Limb (tissue), 2 donors: ENCODE measurements around the gene WBP4.

ENCODE experiments used
- DNase-seq, 2 donors: peaks; one replicate each; pipeline ENCODE4 v3.0.0-alpha.2; 2016; ENCODE audit errors: extremely low spot score in 2 of 2

Gene WBP4

GRCh38 chr13:41048640-41049039, 12.7 kb upstream of the WBP4 start:
- no peak for DNase-seq

GRCh38 chr13:41049480-41050440, 11.5 kb upstream of the WBP4 start:
- DNase-seq, result no peak

- DNase-seq, result no peak
Observed at GRCh38 chr13:41052441-41052840, 8.9 kb upstream of the WBP4 start.

- no peak for DNase-seq
Observed at GRCh38 chr13:41053384-41053826, 7.9 kb upstream of the WBP4 start.

GRCh38 chr13:41054212-41054877, 7.0 kb upstream of the WBP4 start:
- DNase-seq, result peak in 1 of 2 donors; percentile 38

- DNase-seq, result no peak
Observed at GRCh38 chr13:41054919-41055619, 6.2 kb upstream of the WBP4 start.

GRCh38 chr13:41056194-41056593, 5.1 kb upstream of the WBP4 start:
- DNase-seq, result no peak

GRCh38 chr13:41056826-41057711, 4.2 kb upstream of the WBP4 start:
- no peak for DNase-seq

- no peak for DNase-seq
Observed at GRCh38 chr13:41058295-41059070, 2.8 kb upstream of the WBP4 start.

- DNase-seq, result peak; percentile 32 to 51
Observed at GRCh38 chr13:41059456-41060081, 1.7 kb upstream of the WBP4 start.

- peak; percentile 74 to 91 for DNase-seq
Observed at GRCh38 chr13:41060082-41060723, 1.1 kb upstream of the WBP4 start.

GRCh38 chr13:41060724-41061074, 610 bp upstream of the WBP4 start:
- peak; percentile 87 to 95 for DNase-seq

- DNase-seq, result peak in 1 of 2 donors; percentile 41
Observed at GRCh38 chr13:41061914-41062837, 867 bp downstream of the WBP4 start.

GRCh38 chr13:41064493-41064892, 3.2 kb downstream of the WBP4 start:
- DNase-seq, result no peak

GRCh38 chr13:41065078-41065477, 3.8 kb downstream of the WBP4 start:
- DNase-seq, result no peak

GRCh38 chr13:41074523-41074922, 13.2 kb downstream of the WBP4 start:
- DNase-seq, result no peak

GRCh38 chr13:41075034-41075433, 13.7 kb downstream of the WBP4 start:
- peak; percentile 34 to 40 for DNase-seq

- no peak for DNase-seq
Observed at GRCh38 chr13:41075485-41075884, 14.2 kb downstream of the WBP4 start.
